Stimulated activated CD8-positive, alpha-beta memory T cell treated with anti-CD3 and anti-CD28 coated beads, Interleukin-4, amount 100 ng/mL, for 4 hours (primary cell): ENCODE data around the gene PLCG1.

Experiments used
- DNase-seq, 2 donors: peaks; one replicate each; pipeline ENCODE4 v3.0.0-alpha.2; 2020; ENCODE audit warnings: low read depth in 2 of 2, low spot score in 1 of 2

The PLCG1 gene

DNA sequence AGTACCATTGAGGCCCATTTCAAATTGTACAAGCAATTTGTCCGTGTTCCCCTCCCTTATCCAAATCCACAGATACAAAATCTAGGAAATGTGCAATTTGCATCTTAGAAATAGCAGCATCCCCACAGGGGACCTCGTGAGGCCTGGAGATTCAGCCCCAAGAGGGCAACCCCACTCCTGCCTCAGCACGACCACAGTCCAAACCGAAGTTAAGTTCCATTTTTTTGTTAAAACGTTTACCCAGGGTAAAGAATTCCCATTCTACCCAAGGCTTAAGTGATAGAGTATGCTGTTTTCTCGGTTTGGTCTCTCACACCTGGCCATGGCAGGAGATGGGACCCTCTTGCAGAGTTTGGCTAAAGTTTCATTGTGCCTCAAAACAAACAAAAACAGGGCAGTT lies 41.2 kb downstream of the PLCG1 start:
- no peak for DNase-seq

DNA sequence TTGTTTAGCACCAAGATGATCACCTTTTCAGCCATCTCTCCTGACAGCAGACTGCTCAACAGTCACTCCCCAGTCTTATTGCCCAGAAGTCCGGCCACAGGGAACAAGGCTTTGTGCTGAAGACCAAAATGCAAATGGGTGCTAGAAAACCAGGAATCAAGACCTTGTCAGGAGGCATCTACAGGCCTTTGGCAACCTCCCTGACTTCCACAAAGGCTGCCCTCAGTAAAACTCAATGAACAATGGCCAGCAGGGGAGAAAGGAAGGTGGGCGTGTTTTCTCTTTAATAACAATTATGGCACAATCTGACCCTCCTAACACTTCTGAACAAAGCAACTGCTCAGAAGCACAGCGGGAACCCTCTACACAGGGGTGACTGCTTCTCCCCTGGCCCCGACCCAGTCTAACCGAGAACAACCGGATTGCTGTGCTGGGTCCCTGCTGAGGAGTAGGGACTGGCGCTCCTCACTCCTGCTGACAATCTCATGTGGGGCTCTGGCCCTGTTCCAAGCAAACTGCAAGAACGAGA lies 41.6 kb downstream of the PLCG1 start:
- no peak for DNase-seq

DNA sequence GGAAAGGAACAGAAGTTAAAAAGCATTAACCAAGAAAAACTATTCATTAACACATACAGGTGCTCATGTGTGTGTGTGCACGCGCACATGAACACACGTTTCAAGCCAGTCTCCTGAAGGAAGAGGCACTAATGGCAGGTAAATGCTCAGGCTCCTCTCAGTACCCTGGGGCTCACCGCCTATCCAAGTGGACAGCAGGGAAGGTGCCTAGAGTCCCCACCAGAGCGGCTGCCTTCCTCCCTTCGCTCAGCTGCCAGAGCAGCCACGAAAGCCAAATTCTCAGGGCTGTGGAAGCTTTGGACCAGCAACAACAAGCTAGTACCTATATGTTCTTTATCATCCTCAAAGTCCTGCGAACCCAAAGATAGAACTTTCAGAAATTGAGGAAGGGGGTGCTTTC lies 42.6 kb downstream of the PLCG1 start:
- DNase-seq, result no peak

DNA sequence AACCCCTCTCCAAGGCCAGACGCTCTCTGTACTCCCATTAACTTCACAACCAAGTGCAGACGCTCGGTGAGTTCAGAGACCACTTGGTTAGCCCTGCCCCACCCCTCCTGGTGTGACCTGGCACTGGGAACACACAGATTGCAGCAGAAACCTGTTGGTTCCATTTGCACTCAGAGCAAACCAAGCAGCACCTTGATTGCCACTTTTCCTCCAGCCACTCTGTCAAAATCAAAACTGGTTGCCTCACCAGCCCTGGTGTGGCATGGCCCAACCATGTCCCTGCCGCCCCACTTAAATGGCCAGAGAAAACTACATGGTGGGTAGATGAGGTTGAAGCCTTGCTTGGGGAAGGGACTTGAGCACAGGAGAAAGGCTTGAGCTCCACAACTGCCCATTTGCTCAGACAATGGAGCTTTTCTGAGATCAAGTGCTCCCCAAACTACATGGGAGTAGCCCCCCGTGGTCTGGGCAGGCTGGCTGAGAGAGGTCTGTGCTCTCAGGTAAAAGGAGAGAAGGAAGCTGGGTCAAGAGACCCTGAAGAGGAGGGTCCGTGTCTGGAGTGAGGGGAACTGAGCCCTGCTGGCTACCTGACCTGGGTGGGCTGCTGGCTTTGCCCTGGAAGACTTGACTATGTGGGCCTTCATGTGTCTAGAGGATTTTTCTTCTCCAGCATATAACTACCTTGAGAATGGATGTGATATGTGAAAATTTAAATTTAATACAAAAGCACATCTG lies 43.4 kb downstream of the PLCG1 start:
- no peak for DNase-seq

DNA sequence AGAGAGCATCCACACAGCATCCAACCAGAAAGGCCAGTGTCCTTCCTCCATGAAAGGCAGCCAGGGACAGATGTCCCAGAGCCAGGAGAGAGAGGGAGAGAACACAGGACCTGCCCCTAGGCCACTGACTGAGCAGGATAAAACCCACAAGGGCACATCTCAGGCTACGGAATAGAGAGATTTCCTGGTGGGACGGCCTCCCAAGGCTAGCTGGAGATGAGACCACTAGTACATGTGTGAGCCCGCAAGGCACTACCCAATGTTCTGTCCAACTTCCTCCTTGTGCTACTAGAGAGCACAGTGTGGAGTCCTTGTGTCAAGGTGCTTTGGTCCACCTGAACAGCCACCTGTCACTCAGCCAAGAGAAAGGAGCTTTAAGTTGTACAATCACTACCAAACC lies 44.2 kb downstream of the PLCG1 start:
- no peak for DNase-seq

DNA sequence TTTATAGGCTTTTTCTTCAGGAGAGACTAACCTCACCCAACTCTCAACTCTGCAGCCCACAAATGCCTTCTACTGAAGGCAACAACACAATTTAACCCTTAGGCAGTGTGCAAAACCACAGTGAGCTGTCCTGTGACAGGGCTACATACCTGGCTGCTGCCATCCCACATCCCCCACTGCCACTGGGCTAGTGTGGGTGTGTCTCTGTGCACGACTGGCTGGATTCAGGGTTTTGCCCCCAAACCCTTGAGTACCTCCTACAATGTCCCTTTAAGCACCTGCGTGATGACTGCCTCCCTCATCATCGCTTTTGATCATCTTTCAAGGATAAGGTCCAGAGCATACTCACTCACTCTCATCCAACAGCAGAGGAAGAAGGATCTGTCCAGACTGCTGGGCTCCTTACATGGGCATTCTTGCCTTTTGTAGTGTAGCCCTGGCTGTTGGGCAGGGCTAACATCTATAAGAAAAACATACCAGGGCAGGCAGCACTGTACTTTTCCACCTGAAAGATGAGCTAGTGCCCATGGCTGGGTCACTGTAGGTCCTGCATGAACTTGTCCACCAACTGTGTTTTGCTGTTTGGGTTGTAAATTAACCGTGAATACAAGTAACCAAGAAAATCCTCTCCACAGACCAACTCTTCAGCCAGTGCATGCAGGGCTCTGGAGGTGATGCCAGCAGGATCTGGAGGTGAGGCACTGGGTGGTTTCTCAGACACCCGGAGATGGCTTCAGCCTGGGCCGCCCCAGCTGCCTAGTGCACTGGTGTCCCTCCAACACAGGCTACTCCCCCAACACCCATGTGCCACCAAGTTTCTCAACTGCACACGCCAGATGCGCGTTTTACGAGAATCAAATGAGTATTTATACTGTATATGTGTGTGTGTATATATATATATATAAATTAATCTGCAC lies 45.2 kb downstream of the PLCG1 start:
- no peak for DNase-seq

DNA sequence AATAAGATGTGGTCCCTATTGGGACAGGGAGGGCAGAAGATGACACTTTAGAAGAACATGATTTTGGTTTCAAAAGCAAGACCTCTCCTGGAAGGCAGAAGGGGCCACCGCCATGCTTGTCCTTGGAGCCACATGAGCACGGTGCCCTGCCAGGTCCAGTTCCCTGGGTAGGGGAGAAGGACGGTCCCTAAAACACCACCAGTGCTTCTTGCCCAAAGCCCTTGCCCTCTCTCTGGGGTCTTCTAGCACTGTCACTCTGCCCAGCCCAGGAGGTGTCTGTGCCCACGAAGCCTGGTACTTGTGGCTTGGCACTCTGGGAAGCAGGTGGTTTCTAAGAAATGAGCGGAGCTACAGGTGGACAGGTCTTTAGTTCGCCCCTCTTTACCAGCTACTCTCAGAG lies 46.0 kb downstream of the PLCG1 start:
- DNase-seq, result no peak

DNA sequence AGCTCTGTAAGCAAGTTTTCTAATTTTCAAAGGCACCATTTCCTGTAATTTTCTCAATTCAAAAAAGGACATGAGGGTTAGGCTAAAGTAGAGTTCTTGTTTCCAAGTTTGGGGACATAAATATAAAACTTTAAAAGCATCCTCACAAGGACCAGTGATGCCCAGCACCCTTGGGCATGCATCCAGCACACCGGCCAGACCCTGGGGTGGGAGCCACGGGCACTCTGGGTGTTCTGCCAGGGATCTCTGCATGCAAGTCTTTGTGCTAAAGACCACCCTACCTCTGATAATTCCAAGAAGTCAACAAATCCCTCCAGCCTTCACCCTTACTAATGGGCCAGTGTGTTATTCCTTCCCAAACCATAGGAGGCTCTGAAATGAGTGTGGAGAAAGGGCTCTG lies 46.5 kb downstream of the PLCG1 start:
- DNase-seq, result no peak

DNA sequence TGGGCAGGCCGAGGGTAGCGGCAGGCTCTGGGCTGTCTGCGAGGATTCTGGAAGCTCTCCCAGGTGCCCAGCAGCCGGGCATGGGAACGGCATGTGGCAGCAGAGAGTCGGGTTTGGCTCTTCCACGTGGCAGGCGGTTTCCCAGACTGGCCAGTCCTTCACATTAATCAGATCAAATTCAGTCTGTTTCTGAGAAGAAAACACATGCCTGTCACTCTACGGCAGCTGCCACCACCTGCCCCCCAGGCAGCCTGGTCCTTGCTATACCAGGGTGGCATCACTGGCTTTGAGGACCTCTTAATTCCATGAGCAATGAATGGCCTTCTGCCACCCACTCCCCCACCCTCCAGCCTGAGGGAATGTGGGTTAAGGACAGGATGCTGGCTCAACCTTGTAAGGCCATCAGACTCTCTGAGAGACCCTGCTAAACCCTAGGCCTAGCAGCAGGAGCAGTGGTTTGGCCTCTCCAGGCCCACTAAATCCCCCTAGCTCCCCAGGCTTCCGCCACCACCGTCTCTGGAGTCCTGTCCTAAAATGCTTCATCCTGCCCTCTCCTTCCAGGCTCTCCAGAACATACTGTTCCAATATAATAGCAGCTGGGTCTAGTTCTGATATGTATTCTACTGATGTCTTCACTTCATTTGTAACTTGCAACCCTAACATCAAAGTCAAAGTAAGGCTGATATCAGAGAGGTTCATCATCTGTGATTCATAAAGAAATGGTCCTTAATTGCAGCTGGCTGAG lies 47.8 kb downstream of the PLCG1 start:
- no peak for DNase-seq

DNA sequence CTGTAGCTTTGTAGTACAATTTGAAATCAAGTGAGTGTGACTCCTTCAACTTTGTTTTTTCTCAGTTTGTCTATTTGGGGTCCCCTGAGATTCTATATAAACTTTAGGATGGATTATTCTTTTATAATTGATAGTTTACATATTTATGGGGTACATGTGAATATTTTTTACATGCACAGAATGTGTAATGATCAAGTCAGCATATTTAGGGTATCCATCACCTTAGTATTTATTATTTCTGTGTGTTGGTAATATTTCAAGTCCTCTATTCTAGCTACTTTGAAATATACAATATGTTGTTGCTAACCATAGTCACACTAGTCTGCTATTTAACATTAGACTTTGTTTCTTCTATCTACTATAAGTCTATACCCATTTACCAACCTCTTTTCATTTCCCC lies 50.3 kb downstream of the PLCG1 start:
- DNase-seq, result no peak

DNA sequence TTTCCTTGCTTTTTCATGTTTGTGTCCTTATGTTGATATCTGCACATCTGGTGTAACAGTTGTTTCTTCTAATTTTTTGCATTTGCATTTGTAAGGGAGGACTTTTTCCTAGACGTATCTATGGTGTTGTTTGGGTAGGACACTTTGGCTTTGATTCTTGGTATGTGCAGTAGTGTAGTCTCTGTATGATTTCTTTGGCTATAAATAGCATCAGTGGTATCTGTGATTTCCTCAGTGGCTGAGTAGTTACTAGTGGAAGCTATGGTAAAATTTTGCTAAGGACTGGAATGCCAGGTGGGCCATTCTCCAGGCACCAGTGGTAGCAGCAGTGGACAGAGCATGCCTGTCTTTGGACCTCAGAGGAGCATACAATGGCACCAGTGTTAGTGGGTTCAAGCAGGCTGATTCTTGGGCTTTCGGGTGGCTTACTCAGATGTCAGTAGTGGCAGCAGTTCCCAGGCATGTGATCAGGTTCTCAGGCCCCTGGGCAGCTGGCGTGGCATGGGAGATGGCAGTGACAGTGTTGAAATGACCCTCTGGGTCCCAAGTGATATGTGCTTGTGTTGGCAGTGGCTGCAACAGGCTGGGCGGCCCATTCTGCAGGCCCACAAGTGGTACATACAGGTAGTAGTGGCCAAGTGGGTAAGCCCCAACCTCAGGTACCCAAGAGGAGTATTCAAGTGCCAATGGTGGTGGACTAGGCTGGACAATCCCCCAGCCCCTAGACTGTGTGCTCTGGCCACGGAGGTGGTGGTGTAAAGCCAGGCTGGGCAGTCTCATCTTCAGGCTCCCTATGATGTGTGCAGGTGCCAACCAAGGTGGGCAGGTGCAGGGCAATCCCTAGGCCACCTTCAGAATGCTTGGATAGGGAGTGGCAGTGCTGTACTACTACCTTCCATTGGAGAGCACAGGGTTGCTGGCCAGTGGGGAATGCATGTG lies 54.5 kb downstream of the PLCG1 start:
- DNase-seq, result no peak

DNA sequence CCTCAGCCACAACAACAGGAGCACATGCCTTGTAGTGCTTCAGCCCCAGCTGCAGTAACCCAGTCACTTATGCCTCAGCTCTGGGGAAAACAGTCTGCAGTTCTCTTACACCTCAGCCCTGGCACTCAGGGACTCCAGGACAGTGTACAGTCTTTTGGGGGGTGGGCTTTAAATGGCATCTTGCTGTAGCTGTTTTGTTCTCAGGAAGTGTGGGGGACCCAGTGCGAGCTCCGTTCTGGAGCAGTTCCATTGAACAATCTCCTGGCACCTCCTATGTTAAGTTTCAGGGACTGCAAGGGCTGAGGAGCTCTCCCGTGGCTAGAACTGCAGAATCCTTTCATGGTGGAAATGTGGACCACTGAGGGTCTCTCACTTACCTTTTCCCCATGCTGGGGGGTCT lies 55.2 kb downstream of the PLCG1 start:
- DNase-seq, result no peak

DNA sequence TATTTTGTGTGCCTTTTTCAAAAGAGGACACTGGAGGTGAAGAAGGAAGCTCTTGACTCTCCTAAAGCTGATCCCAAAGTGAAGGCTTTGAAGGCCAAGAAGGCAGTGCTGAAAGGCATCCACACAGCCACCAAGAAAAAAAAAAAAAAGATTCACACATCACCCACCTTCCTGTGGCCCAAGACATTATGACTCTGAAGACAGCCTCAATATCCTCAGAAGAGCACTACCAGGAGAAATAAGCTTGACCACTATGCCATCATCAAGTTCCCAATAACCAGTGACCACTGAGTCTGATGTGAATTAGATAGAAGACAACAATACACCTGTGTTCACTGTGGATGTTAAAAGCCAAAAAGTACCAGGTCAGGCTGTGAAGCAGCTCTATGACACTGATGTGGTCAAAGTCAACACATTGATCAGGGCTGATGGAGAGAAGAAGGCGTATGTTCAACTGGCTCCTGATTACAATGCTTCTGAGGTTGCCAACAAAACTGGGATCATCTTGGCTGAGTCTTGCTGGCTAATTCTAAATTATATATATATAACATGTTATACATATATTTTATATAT lies 59.4 kb downstream of the PLCG1 start:
- DNase-seq, result no peak

DNA sequence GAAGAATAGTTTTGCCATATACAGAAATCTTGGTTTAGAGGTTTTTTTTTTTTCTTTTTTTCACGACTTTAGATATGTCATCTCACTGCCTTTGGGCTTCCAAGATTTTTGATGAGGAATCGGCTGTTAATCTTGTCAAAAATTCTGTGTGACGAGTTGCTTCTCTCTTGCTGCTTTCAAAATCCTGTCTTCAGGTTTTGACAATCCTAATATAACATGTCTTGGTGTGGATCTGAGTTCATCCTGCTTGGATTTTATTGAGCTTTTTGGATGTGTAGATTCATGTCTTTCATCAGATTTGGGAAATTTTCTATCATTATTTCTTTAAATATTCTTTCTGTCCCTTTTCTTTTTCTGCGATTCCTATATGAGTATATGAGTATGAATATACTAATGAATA lies 61.1 kb downstream of the PLCG1 start:
- no peak for DNase-seq

DNA sequence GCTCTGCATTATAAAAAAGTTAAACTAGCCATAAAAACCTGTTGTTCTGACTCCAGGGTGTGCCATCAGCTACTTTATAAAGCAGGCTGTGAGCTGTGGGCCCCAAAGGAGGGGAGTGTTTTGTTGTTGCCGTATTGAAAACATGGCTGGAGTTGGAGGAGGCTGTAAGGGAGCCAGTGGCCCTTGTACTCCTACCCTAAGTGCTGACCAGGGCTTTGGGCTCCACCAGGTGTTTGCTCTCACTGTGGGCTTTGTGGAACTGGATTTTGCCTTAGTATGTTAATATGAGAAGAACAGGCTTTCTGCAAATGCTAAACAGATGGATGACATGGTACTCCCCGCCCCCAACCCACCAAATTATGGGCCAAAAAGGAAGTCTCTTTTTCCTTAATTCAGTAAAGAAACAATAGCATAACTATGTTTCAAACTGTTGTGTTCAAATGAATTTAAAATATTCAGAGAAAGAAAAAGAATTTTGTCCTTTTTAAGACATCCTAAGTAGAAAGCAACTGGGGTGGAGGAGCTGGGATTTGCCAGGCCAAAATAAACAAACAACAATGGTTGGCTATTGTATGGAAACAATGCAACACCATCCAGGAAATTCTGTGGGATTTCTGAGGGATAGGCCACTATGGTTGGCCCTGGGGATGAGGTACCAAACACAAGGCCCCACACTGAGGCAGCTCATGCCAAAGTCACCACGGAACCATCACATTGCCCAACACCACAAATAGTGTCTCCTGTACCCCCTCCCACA lies 63.3 kb downstream of the PLCG1 start:
- no peak for DNase-seq

DNA sequence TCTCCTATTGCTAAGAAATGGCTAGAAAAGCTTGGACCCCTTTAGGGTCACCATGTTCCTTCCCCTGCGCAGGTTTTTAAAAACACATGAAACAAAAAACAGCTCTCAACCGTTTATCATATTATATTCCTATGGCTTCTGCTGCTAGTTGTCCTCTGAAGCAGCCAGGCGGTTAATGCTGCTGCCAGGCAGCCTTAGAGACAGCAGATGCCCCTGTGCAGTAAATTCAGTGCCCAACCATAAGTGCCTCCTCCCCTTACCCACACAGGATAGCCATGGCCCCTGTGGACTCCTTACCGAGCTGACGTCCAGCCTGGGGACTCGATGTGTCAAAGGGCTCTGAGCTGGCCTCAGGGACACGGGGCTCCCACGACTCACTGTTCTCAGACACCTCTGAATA lies 64.4 kb downstream of the PLCG1 start:
- no peak for DNase-seq

DNA sequence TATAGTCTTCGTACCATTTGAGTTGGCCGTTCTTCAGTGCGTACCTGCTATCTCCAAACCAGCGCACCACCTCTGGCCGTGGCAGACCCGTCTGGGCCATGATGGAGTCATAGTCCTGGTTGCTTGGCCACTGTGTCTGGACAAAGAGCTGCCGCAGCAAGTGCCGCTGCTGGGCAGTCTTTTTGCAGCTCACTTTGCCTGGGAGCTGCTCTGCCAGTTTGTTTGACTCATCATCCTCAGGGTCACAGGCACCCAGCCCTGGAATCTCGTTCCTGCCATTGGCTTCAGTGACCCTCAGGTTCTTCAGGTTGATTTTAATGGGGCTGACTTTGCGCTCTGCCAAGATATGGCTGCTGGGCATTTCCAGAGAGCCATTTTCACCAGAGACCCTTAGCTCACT lies 65.1 kb downstream of the PLCG1 start:
- no peak for DNase-seq

DNA sequence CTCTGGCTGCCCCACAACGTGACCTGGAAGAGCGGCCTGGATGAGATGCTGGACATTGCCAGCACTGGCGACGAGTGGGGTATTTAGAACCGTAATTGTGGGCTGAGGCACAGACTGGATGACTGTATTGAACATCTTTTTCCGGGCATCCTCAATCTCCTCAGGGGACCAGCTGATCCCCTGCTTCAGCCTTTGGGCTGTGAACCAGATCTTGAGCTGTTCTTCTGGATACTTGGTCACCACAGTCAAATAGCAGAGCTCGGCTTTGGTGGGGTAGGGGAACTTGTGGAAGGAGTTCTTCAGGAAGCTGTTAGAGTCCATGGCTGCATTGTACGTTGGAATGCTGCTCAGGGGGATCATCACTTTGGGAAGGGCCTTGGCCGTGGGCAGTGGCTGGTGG lies 66.3 kb downstream of the PLCG1 start:
- no peak for DNase-seq
